Endothelial cell (in vitro differentiated cells): ENCODE data around the gene DMXL1. TPM values are rescaled to one million over a fixed set of nuclear protein-coding genes. Genes with fewer than 3 reads are reported as not detected.
"Not testable (repeated sequence)": the region's sequence is repeated elsewhere in the genome, so short reads cannot be mapped to it uniquely, and the experiment has no call there.

Source experiments
- DNase-seq: peaks from one replicate; pipeline ENCODE4 v3.0.0; 2021; ENCODE audit warnings: low spot score
- H3K27ac Mint-ChIP-seq: one replicate; pipeline ENCODE4 v1.8.0; 2021; ENCODE audit warnings: mixed read lengths, inconsistent platforms; ENCODE audit not compliant: unreplicated experiment
- H3K27me3 Mint-ChIP-seq: one replicate; pipeline ENCODE4 v1.8.0; 2021; ENCODE audit warnings: mild to moderate bottlenecking, moderate library complexity, mixed read lengths, inconsistent platforms; ENCODE audit not compliant: unreplicated experiment
- H3K36me3 Mint-ChIP-seq: one replicate; pipeline ENCODE4 v1.8.0; 2021; ENCODE audit warnings: mild to moderate bottlenecking, low read depth, mixed read lengths, inconsistent platforms; ENCODE audit not compliant: unreplicated experiment
- H3K4me1 Mint-ChIP-seq: one replicate; pipeline ENCODE4 v1.8.0; 2021; ENCODE audit warnings: mild to moderate bottlenecking, mixed read lengths, inconsistent platforms; ENCODE audit not compliant: unreplicated experiment
- H3K4me3 Mint-ChIP-seq: one replicate; pipeline ENCODE4 v1.8.0; 2021; ENCODE audit warnings: mild to moderate bottlenecking, mixed read lengths, inconsistent platforms; ENCODE audit not compliant: unreplicated experiment
- H3K9me3 Mint-ChIP-seq: one replicate; pipeline ENCODE4 v1.8.0; 2021; ENCODE audit warnings: mixed read lengths, inconsistent platforms; ENCODE audit not compliant: unreplicated experiment
- total RNA-seq: library from RNA; stranded (reverse); fragmentation: NEBNext Ultra II Directional; extraction: Animal tissue kit (Norgen Biotek cat#: 25700); gene quantifications from one replicate; pipeline ENCODE4 v1.2.1, GENCODE V29; 2021; ENCODE audit not compliant: unreplicated experiment
- TF ChIP-seq, protein P1 (sequence below): fragments of 200-600 bp; sonication (generic); IDR thresholded peaks from one replicate; pipeline ENCODE4 v1.5.0; 2021; ENCODE audit warnings: antibody characterized with exemption; ENCODE audit not compliant: unreplicated experiment

Gene DMXL1
- total RNA-seq, 1 donor from 2014 or later = 24.9 TPM

DNA sequence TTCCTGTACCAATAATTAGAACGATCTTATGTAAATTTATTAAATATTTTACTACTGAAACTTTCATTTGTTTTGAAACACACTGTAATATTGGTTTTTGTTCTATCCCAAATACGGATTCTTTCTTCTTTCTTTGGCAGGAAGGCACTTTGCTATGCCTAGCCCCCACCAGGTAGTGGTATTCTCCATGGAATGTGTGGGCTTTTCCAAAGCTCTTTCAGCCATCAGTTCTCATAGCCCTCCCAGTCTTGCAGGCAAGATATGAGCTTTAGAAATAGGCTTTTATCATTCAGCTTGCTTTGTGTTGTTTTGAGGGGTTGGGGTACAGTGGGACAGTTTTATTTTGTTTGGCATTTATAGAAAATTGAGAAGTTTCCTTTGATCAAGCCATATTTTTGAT is 107.5 kb downstream of the DMXL1 start:
- Mint-ChIP-seq H3K4me3 (no peak overlapping the region), H3K36me3 (no peaks in the 10 kb centered on the region), H3K27ac (no peak overlapping the region), H3K27me3 (peaks cover 2% of the 10 kb centered on the region), H3K4me1 (no peaks in the 10 kb centered on the region), H3K9me3 (no peaks in the 10 kb centered on the region)
- TF ChIP-seq, protein P1, sequence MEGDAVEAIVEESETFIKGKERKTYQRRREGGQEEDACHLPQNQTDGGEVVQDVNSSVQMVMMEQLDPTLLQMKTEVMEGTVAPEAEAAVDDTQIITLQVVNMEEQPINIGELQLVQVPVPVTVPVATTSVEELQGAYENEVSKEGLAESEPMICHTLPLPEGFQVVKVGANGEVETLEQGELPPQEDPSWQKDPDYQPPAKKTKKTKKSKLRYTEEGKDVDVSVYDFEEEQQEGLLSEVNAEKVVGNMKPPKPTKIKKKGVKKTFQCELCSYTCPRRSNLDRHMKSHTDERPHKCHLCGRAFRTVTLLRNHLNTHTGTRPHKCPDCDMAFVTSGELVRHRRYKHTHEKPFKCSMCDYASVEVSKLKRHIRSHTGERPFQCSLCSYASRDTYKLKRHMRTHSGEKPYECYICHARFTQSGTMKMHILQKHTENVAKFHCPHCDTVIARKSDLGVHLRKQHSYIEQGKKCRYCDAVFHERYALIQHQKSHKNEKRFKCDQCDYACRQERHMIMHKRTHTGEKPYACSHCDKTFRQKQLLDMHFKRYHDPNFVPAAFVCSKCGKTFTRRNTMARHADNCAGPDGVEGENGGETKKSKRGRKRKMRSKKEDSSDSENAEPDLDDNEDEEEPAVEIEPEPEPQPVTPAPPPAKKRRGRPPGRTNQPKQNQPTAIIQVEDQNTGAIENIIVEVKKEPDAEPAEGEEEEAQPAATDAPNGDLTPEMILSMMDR = no peak
- no peak for DNase-seq

DNA sequence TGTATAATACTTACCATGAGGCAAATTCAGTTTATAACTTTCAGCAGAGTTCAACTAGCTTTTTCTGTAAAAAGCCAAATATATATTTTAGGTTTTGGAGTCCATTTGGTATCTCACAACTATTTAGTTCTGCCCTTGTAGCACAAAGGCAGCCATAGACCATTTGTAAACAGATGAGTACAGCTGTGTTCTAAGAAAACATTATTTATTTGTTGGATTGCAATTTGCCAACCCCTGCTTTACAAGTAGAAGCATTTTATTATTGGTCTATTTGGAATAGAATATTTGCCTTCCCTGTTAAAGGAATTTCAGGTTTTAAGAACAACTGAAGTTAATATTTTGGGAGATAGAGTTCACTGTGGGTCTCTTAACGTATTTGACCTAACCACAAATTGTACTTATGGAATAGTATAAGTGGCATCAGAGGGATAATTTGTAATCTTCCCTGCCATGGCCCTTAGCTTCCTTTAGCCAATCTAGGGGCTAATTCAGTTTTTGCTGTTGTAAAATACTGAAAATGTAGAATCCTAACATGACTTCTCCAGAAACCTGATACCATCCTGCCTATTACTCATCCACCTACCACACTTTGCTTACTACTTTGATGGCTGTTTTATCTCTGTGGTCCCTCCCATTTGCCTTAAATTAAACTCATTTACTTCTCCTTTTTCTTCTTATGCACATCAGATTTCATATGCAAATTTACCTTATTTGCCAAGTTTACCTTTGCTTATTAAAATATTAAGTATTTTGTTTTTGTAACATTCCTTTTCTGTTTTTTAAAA is 109.2 kb downstream of the DMXL1 start:
- Mint-ChIP-seq H3K4me3 (no peak overlapping the region), H3K9me3 (no peaks in the 10 kb centered on the region), H3K27ac (no peak overlapping the region), H3K27me3 (peaks cover 1% of the 10 kb centered on the region), H3K4me1 (no peaks in the 10 kb centered on the region), H3K36me3 (no peaks in the 10 kb centered on the region)
- TF ChIP-seq, protein P1 = no peak
- no peak for DNase-seq

DNA sequence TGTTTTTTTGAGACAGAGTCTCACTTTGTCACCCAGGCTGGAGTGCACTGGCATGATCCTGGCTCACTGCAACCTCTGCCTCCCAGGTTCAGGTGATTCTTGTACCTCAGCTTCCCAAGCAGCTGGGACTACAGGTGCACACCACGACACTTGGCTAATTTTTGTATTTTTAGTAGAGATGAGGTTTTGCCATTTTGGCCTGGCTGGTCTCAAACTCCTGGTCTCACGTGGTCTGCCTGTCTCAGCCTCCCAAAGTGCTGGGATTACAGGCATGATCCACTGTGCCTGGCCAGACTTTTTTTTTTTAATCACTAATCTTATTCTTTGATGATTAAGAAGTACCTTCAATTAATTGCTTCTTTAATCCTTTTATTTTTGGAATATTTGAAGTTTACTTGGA is 114.6 kb downstream of the DMXL1 start:
- H3K4me1 Mint-ChIP-seq, H3K36me3 Mint-ChIP-seq, H3K27me3 Mint-ChIP-seq, H3K4me3 Mint-ChIP-seq, DNase-seq, H3K9me3 Mint-ChIP-seq, H3K27ac Mint-ChIP-seq: not testable (repeated sequence)

DNA sequence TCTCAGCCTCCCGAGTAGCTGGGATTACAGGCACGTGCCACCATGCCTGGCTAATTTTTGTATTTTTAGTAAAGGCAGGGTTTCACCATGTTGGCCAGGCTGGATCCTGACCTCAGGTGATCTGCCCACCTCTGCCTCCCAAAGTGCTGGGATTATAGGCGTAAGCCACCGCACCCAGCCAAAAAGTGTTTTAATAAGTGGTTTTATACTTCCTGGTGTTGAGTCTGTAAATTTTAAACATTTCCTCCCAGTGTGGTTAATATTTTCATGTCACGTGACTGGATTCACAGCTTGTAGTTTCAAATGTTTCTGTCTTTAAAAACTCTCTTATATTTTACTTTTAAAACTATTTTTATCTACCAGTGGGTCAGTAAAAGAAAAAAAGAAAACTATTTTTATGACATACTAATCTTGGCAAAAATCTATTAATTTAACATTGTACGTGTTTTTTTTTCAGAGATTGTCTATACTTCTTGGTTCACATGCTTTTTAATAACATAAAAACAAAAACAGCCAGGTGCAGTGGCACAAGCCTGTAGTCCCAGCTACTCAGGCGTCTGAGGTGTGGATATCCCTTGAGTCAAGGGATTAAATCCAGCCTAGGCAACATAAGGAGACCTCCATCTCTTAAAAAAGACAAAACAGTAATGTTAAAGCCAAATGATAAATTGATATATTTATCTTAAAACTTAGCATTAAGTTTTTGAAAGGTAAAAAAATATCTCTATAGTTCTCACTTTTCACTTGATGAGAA is 117.1 kb downstream of the DMXL1 start:
- DNase-seq = no peak
- peaks cover 2% of the 10 kb centered on the region for H3K4me1 Mint-ChIP-seq
- TF ChIP-seq, protein P1 = no peak
- no peak overlapping the region for H3K27ac Mint-ChIP-seq
- no peaks in the 10 kb centered on the region for H3K27me3 Mint-ChIP-seq
- H3K36me3 Mint-ChIP-seq = peaks cover 3% of the 10 kb centered on the region
- no peaks in the 10 kb centered on the region for H3K9me3 Mint-ChIP-seq
- H3K4me3 Mint-ChIP-seq = no peak overlapping the region

DNA sequence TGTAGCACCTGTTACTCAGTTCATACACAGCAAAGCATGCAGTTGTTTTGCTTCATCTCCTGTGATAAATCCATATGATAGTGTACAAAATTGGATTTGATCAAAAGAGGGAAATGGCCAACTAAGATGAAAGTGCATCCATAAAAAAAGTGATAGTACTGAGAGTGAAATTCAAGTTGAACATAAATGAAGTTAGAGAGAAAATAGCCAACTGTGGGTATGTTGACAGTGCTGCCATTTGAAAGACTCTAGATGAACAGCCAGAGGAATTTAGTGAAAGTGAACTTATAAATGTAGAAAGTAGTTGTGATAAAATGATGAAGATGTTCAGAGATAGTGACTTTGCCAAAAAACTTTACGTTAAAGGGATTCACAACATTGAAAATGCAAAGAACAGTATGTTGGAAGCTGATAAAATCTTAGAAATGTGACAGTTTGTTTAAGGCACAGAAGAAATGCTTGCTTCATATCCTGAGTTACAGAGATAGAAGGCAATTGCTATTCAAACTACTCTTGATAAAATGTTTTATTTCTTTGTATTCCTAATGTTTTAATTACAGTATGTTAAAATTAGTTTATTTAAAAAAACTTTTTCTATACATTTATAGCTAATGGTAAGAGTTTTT is 119.7 kb downstream of the DMXL1 start:
- no peak overlapping the region for H3K4me3 Mint-ChIP-seq
- TF ChIP-seq, protein P1 = no peak
- H3K27ac Mint-ChIP-seq = no peak overlapping the region
- peaks cover 3% of the 10 kb centered on the region for H3K36me3 Mint-ChIP-seq
- no peaks in the 10 kb centered on the region for H3K9me3 Mint-ChIP-seq
- H3K27me3 Mint-ChIP-seq = no peaks in the 10 kb centered on the region
- no peak for DNase-seq
- peaks cover 2% of the 10 kb centered on the region for H3K4me1 Mint-ChIP-seq
